Panc1 (cell line): ENCODE measurements around the gene TSPAN4. TPM values are rescaled to one million over a fixed set of nuclear protein-coding genes. Genes with fewer than 3 reads are reported as not detected.

Experiments
- ATAC-seq: fragments of 200-7000 bp; cut with Tn5 transposase; 2 replicates; pipeline ENCODE4 v1.9.1; 2020; ENCODE audit warnings: mild to moderate bottlenecking, moderate library complexity
- BruUV-seq: library from RNA; stranded (reverse); fragments of 400-500 nt; replicated peaks from 2 replicates; lab custom pipeline; 2021; lab: Mats Ljungman, UMichigan
- CTCF ChIA-PET: fragments of 300-600 bp; sonication (Branson Sonifier 250); formaldehyde crosslinking; loops from one replicate; lab custom pipeline; 2022; ENCODE audit warnings: antibody characterized with exemption; lab: Charles Lee
- POLR2A ChIA-PET: fragments of 300-600 bp; sonication (Branson Sonifier 250); formaldehyde crosslinking; loops from one replicate; lab custom pipeline; 2022; ENCODE audit warnings: antibody characterized with exemption; lab: Charles Lee
- DNase-seq: peaks from one replicate; pipeline ENCODE4 v3.0.0-alpha.2; 2010; ENCODE audit warnings: low read depth, low spot score
- H3K27ac ChIP-seq: 2 replicates; pipeline ENCODE4 v1.5.1; 2011; ENCODE audit warnings: mild to moderate bottlenecking, low read length, inconsistent platforms
- H3K27me3 ChIP-seq: fragments of 200-500 bp; sonication (Bioruptor generic); 2 replicates; pipeline ENCODE4 v1.6.0; 2014; ENCODE audit warnings: low read length, inconsistent platforms; ENCODE audit not compliant: control insufficient read depth, insufficient read depth
- H3K36me3 ChIP-seq: fragments of 200-500 bp; sonication (Bioruptor generic); 2 replicates; pipeline ENCODE4 v1.5.1; 2014; ENCODE audit warnings: inconsistent platforms, mild to moderate bottlenecking, low read length, moderate library complexity; ENCODE audit not compliant: control insufficient read depth, insufficient read depth
- H3K4me1 ChIP-seq: 2 replicates; pipeline ENCODE4 v1.5.1; 2011; ENCODE audit warnings: inconsistent platforms, mild to moderate bottlenecking, low read length, moderate library complexity; ENCODE audit not compliant: control insufficient read depth, insufficient read depth
- H3K4me3 ChIP-seq, 2 experiments: 2 replicates each; pipeline ENCODE4 v1.5.1; 2011 to 2012; ENCODE audit warnings: low read depth in 2 of 2, low read length in 2 of 2, mild to moderate bottlenecking in 2 of 2, inconsistent platforms in 1 of 2, moderate library complexity in 1 of 2
- H3K9me3 ChIP-seq: fragments of 200-500 bp; sonication (Bioruptor generic); 2 replicates; pipeline ENCODE4 v1.5.1; 2014; ENCODE audit warnings: low read depth, mild to moderate bottlenecking, inconsistent platforms, low read length, moderate library complexity; ENCODE audit not compliant: control insufficient read depth, insufficient read depth
- CTCF ChIP-seq: fragments of 450-650 bp; IDR thresholded peaks from 2 replicates; pipeline ENCODE4 v1.5.1; 2017; ENCODE audit warnings: mild to moderate bottlenecking
- POLR2AphosphoS5 ChIP-seq: IDR thresholded peaks from 2 replicates; pipeline ENCODE4 v1.6.1; 2012; ENCODE audit warnings: mild to moderate bottlenecking, low read depth, low read length, moderate library complexity
- SIN3A ChIP-seq: IDR thresholded peaks from 2 replicates; pipeline ENCODE4 v1.6.1; 2012; ENCODE audit warnings: low read depth, mild to moderate bottlenecking, low read length, moderate library complexity, borderline replicate concordance; ENCODE audit not compliant: insufficient read depth
- TCF7L2 ChIP-seq: IDR thresholded peaks from 2 replicates; pipeline ENCODE4 v1.6.1; 2011; ENCODE audit warnings: mild to moderate bottlenecking, low read depth, low read length, inconsistent platforms
- in situ Hi-C: cut with HindIII; loops from 2 replicates; pipeline ENCODE4 v1.10.0; 2016; ENCODE audit warnings: low sequenced_read_pairs, low pct_unique_long_range_greater_than_20kb
- intact Hi-C: fragments of 100-400 bp; cut with micrococcal nuclease; formaldehyde crosslinking; loops from one replicate; pipeline ENCODE4 v1.10.0; 2022; ENCODE audit not compliant: unreplicated experiment
- total RNA-seq: library from RNA; stranded (reverse); gene quantifications from one replicate; pipeline ENCODE4 v1.2.1, GENCODE V29; 2021; ENCODE audit not compliant: unreplicated experiment
- TF ChIP-seq, protein P1 (sequence below), 2 experiments: IDR thresholded peaks; 2 replicates each; pipeline ENCODE4 v1.6.1; 2011 to 2012; ENCODE audit warnings: low read depth in 2 of 2, control low read depth in 1 of 2, low read length in 1 of 2, mild to moderate bottlenecking in 1 of 2, moderate library complexity in 1 of 2; ENCODE audit not compliant: insufficient read depth in 1 of 2

Gene TSPAN4
- total RNA-seq, 1 experiment from 2014 or later = 187 TPM

GRCh38 chr11:824292-824880 is 18.3 kb upstream of the TSPAN4 start:
- ChIA-PET CTCF (no interaction called here), POLR2A (no interaction called here)
- no peak for TF ChIP-seq TCF7L2
- DNase-seq (no peak), ATAC-seq (no peak)
- H3K27me3 ChIP-seq = no peaks in the 10 kb centered on the region
- no peaks in the 10 kb centered on the region for H3K9me3 ChIP-seq
- in situ Hi-C loops = no loop called here
- H3K27ac ChIP-seq = no peak overlapping the region
- H3K4me1 ChIP-seq = peaks cover 68% of the 10 kb centered on the region
- intact Hi-C loops = no loop called here
- H3K4me3 ChIP-seq = no peak overlapping the region
- TSS peak; percentile 9 for BruUV-seq
- H3K36me3 ChIP-seq = 0 out of 2 replicates have a peak, but pooled peaks cover 2% of the 10 kb centered on the region

DNA sequence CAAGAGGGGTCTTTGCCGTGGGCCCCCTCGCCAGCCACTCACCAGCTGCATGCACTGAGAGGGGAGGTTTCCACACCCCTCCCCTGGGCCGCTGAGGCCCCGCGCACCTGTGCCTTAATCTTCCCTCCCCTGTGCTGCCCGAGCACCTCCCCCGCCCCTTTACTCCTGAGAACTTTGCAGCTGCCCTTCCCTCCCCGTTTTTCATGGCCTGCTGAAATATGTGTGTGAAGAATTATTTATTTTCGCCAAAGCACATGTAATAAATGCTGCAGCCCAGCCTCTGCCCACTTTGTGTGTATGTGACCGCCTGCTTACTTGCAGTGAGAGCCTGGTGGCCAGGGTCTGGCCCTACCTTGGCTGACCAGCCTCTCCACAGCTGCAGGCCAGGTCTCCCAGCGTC is 17.7 kb upstream of the TSPAN4 start:
- DNase-seq = no peak
- H3K27me3 ChIP-seq = no peaks in the 10 kb centered on the region
- H3K27ac ChIP-seq = no peak overlapping the region
- 0 out of 2 replicates have a peak, but pooled peaks cover 2% of the 10 kb centered on the region for H3K36me3 ChIP-seq
- no peak; the same call in 1 of the 2 replicates for TF ChIP-seq POLR2AphosphoS5
- no peak for TF ChIP-seq CTCF
- TF ChIP-seq TCF7L2 = no peak
- TF ChIP-seq, protein P1, sequence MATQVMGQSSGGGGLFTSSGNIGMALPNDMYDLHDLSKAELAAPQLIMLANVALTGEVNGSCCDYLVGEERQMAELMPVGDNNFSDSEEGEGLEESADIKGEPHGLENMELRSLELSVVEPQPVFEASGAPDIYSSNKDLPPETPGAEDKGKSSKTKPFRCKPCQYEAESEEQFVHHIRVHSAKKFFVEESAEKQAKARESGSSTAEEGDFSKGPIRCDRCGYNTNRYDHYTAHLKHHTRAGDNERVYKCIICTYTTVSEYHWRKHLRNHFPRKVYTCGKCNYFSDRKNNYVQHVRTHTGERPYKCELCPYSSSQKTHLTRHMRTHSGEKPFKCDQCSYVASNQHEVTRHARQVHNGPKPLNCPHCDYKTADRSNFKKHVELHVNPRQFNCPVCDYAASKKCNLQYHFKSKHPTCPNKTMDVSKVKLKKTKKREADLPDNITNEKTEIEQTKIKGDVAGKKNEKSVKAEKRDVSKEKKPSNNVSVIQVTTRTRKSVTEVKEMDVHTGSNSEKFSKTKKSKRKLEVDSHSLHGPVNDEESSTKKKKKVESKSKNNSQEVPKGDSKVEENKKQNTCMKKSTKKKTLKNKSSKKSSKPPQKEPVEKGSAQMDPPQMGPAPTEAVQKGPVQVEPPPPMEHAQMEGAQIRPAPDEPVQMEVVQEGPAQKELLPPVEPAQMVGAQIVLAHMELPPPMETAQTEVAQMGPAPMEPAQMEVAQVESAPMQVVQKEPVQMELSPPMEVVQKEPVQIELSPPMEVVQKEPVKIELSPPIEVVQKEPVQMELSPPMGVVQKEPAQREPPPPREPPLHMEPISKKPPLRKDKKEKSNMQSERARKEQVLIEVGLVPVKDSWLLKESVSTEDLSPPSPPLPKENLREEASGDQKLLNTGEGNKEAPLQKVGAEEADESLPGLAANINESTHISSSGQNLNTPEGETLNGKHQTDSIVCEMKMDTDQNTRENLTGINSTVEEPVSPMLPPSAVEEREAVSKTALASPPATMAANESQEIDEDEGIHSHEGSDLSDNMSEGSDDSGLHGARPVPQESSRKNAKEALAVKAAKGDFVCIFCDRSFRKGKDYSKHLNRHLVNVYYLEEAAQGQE (IDR thresholded peaks at IDR 0.05; ENCODE audit: insufficient read depth in 1 of 2, low read depth in 2 of 2, low read length in 1 of 2) = no peak
- TF ChIP-seq SIN3A = no peak
- no TSS peak for BruUV-seq
- ChIA-PET POLR2A (no interaction called here), CTCF (no interaction called here)
- intact Hi-C loops = no loop called here
- no peaks in the 10 kb centered on the region for H3K9me3 ChIP-seq
- in situ Hi-C loops = no loop called here
- no peak overlapping the region for H3K4me3 ChIP-seq
- H3K4me1 ChIP-seq = peaks cover 73% of the 10 kb centered on the region
- no peak for ATAC-seq
